H4 (cell line): ENCODE measurements around the gene DYNC2H1. TPM values are rescaled to one million over a fixed set of nuclear protein-coding genes. Genes with fewer than 3 reads are reported as not detected.
"Not testable (repeated sequence)": the region's sequence is repeated elsewhere in the genome, so short reads cannot be mapped to it uniquely, and the experiment has no call there.

Source experiments
- DNase-seq: peaks from one replicate; pipeline ENCODE4 v3.0.0-alpha.2; 2015; ENCODE audit warnings: low spot score
- total RNA-seq: library from RNA; depleted of rRNA; stranded (reverse); fragments of >200 nt; shearing (Covaris generic); gene quantifications from 2 replicates; pipeline ENCODE4 v1.2.3, GENCODE V29; 2014

Gene DYNC2H1
- total RNA-seq, 1 experiment from 2014 or later: 10.0 TPM

GRCh38 chr11:103370076-103370475 lies 260.9 kb downstream of the DYNC2H1 start:
- no peak for DNase-seq

- no peak for DNase-seq
Measured at GRCh38 chr11:103372906-103373305, 263.7 kb downstream of the DYNC2H1 start.

GRCh38 chr11:103374227-103374626 lies 265.0 kb downstream of the DYNC2H1 start:
- not testable (repeated sequence) for DNase-seq

- DNase-seq: no peak
Measured at GRCh38 chr11:103378931-103379330, 269.7 kb downstream of the DYNC2H1 start.

DNA sequence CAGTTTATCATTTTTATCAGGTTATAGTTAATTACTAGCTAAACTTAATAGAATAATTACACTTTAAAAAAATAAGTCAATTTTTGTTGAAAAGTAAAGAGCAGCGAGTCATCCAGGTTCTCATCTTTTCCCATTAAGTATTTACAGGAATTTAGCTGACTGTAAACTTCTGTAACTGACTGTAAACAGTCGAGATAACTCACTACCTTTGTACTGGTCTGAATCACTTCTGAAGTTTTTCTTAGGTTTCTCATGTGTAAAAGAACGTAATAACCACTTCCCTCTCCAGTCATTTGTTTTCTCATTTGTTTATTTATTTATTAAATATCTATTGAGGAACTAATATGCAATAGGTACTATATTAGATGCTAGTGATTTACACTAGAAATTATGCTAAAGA lies 270.8 kb downstream of the DYNC2H1 start:
- peak; percentile 3 for DNase-seq

- DNase-seq: no peak
Measured at GRCh38 chr11:103384652-103385051, 275.4 kb downstream of the DYNC2H1 start.

DNA sequence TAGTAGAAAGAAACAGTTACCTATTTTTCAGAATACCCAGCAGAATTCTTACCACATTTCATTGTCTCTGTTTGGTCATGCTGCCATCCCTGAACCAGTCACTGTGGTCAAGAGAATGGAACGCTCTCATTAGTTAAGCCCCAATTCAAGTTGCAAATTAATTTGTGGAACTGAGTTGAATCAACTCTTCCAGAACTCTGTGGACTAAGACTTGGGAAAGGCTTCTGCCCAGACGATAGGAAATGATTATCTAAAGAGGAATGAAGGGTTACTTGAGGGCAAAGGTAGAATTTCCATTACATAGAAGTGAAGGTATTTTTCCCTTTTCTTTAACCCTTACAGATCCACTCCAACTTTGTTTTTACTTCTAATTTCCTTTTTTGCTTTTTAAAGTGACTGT lies 286.4 kb downstream of the DYNC2H1 start:
- DNase-seq: peak; percentile 32

GRCh38 chr11:103396237-103396636 lies 287.0 kb downstream of the DYNC2H1 start:
- DNase-seq: peak; percentile 67

GRCh38 chr11:103397369-103397768 lies 288.1 kb downstream of the DYNC2H1 start:
- no peak for DNase-seq

DNA sequence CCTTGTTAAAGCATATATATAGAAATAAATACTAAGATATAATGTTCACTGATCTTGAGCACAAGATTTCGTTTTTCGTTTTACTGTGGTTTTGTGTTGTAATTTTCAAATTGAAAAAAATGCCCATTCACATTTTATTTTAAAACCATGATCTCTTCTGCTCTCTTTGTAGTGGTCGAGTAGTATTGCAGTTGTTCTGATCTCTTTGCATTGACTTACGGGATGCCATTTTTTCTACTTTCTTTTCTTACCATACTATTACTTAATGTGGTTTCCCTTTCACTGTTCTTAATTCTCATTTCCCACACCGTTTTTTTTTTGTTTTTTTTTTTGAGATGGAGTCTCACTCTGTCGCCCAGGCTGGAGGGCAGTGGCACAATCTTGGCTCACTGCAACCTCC lies 289.6 kb downstream of the DYNC2H1 start:
- DNase-seq: no peak

GRCh38 chr11:103406357-103406756 lies 297.1 kb downstream of the DYNC2H1 start:
- DNase-seq: no peak

DNA sequence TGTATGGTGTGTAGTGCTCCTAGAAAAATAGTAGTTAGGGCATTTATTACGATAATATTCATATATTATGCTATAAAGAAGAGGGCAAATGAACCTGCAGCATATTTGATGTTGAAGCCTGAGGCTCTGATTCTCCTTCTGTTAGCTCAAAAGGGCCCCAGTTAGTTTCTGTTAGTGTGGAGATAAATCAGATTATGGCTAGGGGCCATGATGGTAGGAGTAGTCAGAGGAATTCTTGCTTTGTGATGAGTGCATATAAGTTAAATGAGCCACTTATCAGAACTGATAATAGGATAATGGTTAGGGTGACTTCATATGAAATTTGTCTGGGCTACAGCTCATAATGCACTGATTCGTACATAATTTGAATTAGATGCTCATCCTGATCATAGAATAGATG lies 298.4 kb downstream of the DYNC2H1 start:
- no peak for DNase-seq

- no peak for DNase-seq
Measured at GRCh38 chr11:103413266-103413888, 304.2 kb downstream of the DYNC2H1 start.

DNA sequence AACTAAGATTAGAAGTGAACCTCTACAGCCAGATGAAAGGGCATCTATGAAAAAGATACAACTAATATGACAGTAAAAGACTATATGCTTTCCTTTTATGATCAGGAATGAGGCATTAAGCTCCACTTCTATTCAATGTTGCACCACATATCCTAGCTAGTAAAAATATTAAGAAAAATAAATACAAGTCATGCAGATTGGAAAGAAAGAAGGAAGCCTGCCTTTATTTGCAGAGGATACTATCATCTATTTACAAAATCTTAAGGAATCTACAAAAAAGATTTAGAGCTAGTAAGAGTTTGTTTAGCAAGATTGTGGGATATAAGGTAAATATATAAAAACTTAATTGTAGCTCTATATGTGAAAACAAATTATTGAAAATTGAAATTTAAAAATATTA lies 308.8 kb downstream of the DYNC2H1 start:
- DNase-seq: no peak

DNA sequence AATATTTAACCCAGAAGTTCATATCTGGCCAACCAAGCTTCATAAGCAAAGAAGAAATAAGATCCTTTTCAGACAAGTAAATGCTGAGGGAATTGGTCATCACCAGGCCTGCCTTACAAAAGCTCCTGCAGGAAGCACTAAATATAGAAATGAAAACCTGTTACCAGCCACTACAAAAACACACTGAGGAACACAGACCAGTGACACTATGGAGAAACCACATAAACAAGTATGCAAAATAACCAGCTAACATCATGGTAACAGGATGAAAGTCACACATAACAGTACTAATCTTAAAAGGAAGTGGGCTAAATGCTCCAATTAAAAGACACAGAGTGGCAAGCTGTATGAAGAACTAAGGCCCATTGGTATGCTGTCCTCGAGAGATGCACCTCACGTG lies 311.4 kb downstream of the DYNC2H1 start:
- DNase-seq: peak; percentile 15

- peak; percentile 78 for DNase-seq
Measured at GRCh38 chr11:103433386-103434072, 324.3 kb downstream of the DYNC2H1 start.

GRCh38 chr11:103434073-103434411 lies 324.8 kb downstream of the DYNC2H1 start:
- DNase-seq: no peak

DNA sequence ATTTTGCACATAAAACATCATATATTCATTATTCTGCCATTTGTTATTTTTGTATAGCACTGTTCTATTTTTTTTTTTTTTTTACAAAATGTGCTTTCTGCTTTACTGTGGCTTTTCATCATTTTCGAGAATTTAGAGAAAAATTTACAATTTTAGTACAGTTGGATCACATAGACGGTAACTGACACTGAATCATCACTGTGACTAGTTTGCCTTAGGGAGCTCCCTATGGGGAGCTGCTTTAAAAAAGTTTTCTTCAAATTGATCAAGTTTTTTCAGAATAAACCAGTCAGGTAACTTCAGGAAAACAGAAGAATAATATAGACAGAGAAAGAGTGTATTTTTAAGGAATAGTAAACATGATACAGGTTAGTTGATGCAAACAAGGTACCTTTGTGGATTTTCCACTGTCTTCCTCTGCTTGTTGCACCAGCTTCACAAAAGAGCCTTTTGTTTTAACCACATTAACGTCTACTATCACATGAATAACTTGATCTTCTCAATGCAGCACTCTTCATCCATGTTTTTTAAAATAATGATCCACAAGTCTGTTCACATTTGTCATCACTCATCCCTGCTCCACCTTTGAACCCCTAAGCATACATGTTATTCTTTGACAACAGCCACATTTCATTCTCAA lies 327.0 kb downstream of the DYNC2H1 start:
- no peak for DNase-seq

- no peak for DNase-seq
Measured at GRCh38 chr11:103441021-103441420, 331.8 kb downstream of the DYNC2H1 start.

DNA sequence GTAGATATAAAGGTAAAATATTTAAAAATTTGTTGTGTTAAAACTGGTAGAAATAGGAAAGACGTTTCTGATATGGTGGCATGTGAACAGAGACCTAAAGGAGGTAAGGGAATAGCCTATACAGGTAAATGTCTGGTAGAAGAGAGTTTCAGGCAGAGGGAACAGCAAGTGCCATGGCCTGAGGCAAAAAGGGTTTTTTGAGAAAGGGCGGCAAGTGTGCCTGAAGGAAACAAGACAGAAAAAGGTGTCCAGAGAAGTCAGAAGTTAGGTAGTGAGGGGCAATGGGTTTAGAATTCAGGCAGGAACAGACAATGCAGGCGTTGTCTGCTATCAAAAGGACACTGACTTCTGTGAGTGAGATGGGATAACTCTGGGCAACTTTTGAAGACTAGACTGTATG lies 339.7 kb downstream of the DYNC2H1 start:
- DNase-seq: no peak

DNA sequence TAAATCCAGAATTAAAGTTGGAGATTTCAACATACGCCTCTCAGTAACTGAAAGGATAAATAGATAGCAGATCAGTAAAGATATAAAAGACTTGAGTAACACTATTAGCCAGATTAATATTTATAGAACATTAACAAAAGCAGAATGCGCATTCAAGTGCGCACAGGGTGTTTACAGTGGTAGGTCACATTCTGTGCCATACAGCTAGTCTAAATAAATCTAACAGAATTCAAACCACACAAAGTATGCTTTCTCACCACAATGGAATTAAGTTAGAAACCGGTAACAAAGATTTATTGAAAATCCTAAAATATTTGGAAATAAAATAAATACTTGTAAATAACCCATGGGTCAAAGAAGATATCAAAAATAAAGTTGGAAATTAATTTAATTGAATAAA lies 341.0 kb downstream of the DYNC2H1 start:
- DNase-seq: no peak

- no peak for DNase-seq
Measured at GRCh38 chr11:103453126-103453525, 343.9 kb downstream of the DYNC2H1 start.
